HG03520 (cell line): ENCODE measurements around the gene CEMIP.

Experiments
- ATAC-seq: cut with Tn5 transposase; IDR thresholded peaks from one replicate; pipeline ENCODE4 v1.9.1; 2021; ENCODE audit warnings: mild to moderate bottlenecking, moderate library complexity; ENCODE audit not compliant: unreplicated experiment

The CEMIP gene

GRCh38 chr15:81000144-81000623, 221.0 kb downstream of the CEMIP start:
- ATAC-seq: no peak

GRCh38 chr15:81000624-81001151, 221.5 kb downstream of the CEMIP start, which contains the start of gene TLNRD1:
TLNRD1 (plus strand) TSS chr15:81000923; CDS start chr15:81002272, 1,349 bp downstream.
- ATAC-seq: peak; percentile 45
